Natural killer cell (primary cell): ENCODE results near the gene FANCE. TPM values are rescaled to one million over a fixed set of nuclear protein-coding genes. Genes with fewer than 3 reads are reported as not detected.

ENCODE experiments used
- ATAC-seq, 3 donors: fragments of 150-1000 bp in 2 of 3; fragments of 200-7000 bp in 1 of 3; cut with Tn5 transposase; 1 replicate in 1 of 3; 2 replicates in 2 of 3; pipeline ENCODE4 v1.10.0; 2021; ENCODE audit warnings: mild to moderate bottlenecking in 2 of 3, moderate library complexity in 2 of 3
- DNase-seq, 2 donors: peaks; one replicate each; pipeline versions ENCODE4 v3.0.0 to v3.0.0-alpha.2; 2013 to 2021; ENCODE audit warnings: mixed read lengths in 1 of 2
- H3K27ac ChIP-seq: one replicate; pipeline ENCODE4 v1.5.1; 2013; ENCODE audit warnings: mild to moderate bottlenecking, low read length
- H3K27me3 ChIP-seq: one replicate; pipeline ENCODE4 v1.6.1; 2013; ENCODE audit warnings: low read length; ENCODE audit not compliant: control insufficient read depth, insufficient read depth
- H3K36me3 ChIP-seq: one replicate; pipeline ENCODE4 v1.6.1; 2013; ENCODE audit warnings: low read length; ENCODE audit not compliant: control insufficient read depth, insufficient read depth
- H3K4me1 ChIP-seq: one replicate; pipeline ENCODE4 v1.6.1; 2013; ENCODE audit warnings: low read length; ENCODE audit not compliant: control insufficient read depth, insufficient read depth
- H3K4me3 ChIP-seq: one replicate; pipeline ENCODE4 v1.5.1; 2013; ENCODE audit warnings: low read length
- H3K9me3 ChIP-seq: one replicate; pipeline ENCODE4 v1.6.1; 2013; ENCODE audit warnings: low read length; ENCODE audit not compliant: control insufficient read depth, insufficient read depth
- H3K27ac Mint-ChIP-seq, 2 donors: one replicate each; pipeline ENCODE4 v1.8.0; 2022; ENCODE audit warnings: mild to moderate bottlenecking in 2 of 2, mixed read lengths in 2 of 2, moderate library complexity in 1 of 2
- H3K27me3 Mint-ChIP-seq, 2 donors: one replicate each; pipeline ENCODE4 v1.8.0; 2022; ENCODE audit warnings: low read depth in 2 of 2, mixed read lengths in 2 of 2
- H3K36me3 Mint-ChIP-seq: one replicate; pipeline ENCODE4 v1.8.0; 2022; ENCODE audit warnings: mixed read lengths
- H3K4me1 Mint-ChIP-seq, 2 donors: one replicate each; pipeline ENCODE4 v1.8.0; 2022; ENCODE audit warnings: mixed read lengths in 2 of 2
- H3K4me3 Mint-ChIP-seq: one replicate; pipeline ENCODE4 v1.8.0; 2022; ENCODE audit warnings: mild to moderate bottlenecking, moderate library complexity, mixed read lengths
- H3K9me3 Mint-ChIP-seq, 2 donors: one replicate each; pipeline ENCODE4 v1.8.0; 2022; ENCODE audit warnings: mixed read lengths in 2 of 2
- WGBS: methylation state at CpG from one replicate; pipeline ENCODE4 v1.1.7; 2013; ENCODE audit warnings: missing lambda C conversion rate; ENCODE audit not compliant: insufficient coverage; 5-methylcytosine and 5-hydroxymethylcytosine counted together
- intact Hi-C: fragments of 100-400 bp; cut with micrococcal nuclease; formaldehyde crosslinking; loops from one replicate; pipeline ENCODE4 v1.14.2; 2022
- total RNA-seq, 4 donors: library from RNA; stranded (reverse); fragments of 120-200 nt in 1 of 4; gene quantifications; one replicate each; pipeline versions ENCODE4 v1.2.3 to v1.2.4, GENCODE V29; 2013 to 2022
- TF ChIP-seq, protein P1 (sequence below): fragments of 200-600 bp; IDR thresholded peaks from one replicate; pipeline ENCODE4 v1.8.0; 2022; ENCODE audit warnings: antibody characterized with exemption

The FANCE gene
- total RNA-seq, 3 donors from 2014 or later (not counting 1 experiment from before 2014, with no cell fraction given) = 2.2 to 3.2 (median 2.6) TPM

DNA sequence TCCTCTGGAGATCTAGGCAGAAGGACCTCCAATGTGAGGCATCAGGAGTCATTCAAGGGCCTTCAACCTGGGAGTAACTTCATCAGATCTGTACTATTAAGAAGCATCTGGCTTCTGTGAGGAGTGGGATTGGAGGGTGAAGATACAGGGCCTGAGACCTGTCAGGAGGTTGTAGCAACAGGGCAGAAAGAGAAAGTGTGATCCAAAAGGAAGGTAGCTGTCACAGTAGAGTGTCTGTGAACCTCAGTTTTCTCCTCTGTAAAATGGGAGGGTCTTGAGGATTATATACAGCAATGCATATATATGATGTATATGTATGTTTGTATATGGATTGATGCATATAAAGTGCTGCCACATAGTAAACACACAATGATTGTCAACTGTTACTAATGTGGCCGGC is 13.5 kb downstream of the FANCE start:
- Mint-ChIP-seq H3K27me3 (no peaks in the 10 kb centered on the region), H3K27ac (no peak overlapping the region), H3K4me3 (no peak overlapping the region), H3K36me3 (no peaks in the 10 kb centered on the region), H3K4me1 (peaks cover 34% of the 10 kb centered on the region in 2 donors), H3K9me3 (no peaks in the 10 kb centered on the region)
- ATAC-seq (no peak), DNase-seq (no peak)
- intact Hi-C loops = loop anchor here (2.0 kb wide), 1 partner anchor 261 kb away; no protein-coding TSS in a partner anchor
- no peak overlapping the region for H3K27ac ChIP-seq
- no CpG with 5 or more reads among the region's 1 CpG for WGBS
- peaks cover 12% of the 10 kb centered on the region for H3K36me3 ChIP-seq
- TF ChIP-seq, protein P1, sequence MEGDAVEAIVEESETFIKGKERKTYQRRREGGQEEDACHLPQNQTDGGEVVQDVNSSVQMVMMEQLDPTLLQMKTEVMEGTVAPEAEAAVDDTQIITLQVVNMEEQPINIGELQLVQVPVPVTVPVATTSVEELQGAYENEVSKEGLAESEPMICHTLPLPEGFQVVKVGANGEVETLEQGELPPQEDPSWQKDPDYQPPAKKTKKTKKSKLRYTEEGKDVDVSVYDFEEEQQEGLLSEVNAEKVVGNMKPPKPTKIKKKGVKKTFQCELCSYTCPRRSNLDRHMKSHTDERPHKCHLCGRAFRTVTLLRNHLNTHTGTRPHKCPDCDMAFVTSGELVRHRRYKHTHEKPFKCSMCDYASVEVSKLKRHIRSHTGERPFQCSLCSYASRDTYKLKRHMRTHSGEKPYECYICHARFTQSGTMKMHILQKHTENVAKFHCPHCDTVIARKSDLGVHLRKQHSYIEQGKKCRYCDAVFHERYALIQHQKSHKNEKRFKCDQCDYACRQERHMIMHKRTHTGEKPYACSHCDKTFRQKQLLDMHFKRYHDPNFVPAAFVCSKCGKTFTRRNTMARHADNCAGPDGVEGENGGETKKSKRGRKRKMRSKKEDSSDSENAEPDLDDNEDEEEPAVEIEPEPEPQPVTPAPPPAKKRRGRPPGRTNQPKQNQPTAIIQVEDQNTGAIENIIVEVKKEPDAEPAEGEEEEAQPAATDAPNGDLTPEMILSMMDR = no peak
- H3K4me1 ChIP-seq = peaks cover 23% of the 10 kb centered on the region
- H3K9me3 ChIP-seq = no peaks in the 10 kb centered on the region
- H3K27me3 ChIP-seq = no peaks in the 10 kb centered on the region
- H3K4me3 ChIP-seq = no peak overlapping the region

DNA sequence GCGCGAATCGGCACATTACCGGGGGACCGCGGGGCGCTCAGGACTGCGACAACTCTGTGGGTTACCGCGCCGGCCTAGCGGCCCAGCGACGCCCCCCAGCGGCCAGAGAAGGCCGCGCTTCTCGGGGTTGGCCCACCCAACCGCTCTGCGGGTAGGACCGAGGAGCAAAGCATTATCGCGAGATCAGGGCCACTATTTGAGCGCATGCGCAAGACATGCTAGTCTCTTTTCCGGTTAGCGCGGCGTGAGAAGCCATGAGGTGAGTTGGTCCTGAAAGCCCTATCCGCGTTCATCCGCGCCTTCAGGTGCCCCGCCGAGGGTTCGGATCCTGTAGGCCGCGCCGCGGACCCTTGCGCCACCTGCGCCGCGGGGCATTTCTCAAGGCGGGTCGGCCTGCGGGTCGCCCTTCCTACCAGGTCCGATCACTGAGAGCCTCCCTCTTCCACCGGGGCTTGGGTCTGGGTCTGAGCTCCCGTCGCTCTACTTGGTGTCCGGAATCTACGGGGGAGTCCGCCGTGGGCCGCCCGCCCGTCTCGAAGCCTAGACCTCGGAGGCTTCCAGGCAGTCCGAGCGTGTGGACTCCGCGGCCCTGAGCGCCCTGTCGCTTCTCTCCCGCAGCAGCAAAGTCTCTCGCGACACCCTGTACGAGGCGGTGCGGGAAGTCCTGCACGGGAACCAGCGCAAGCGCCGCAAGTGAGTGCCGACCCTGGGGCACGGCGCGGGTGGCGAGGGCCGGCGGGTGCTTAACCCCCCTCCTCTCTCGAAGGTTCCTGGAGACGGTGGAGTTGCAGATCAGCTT is 16.2 kb downstream of the FANCE start, which contains the start of gene RPL10A:
Gene RPL10A (plus strand): TSS at position 221 of the 799 bp plus-strand sequence. CDS start 34 bp downstream, at position 255.
- Mint-ChIP-seq H3K4me3 (peak within 1 kb of the TSS; percentile 97), H3K27ac (peak within 1 kb of the TSS; percentile 92 to 98), H3K4me1 (peaks cover 38% of the 10 kb centered on the region in 2 donors), H3K36me3 (no peaks in the 10 kb centered on the region), H3K9me3 (no peaks in the 10 kb centered on the region), H3K27me3 (no peaks in the 10 kb centered on the region)
- H3K9me3 ChIP-seq = no peaks in the 10 kb centered on the region
- peaks cover 36% of the 10 kb centered on the region for H3K36me3 ChIP-seq
- TF ChIP-seq, protein P1 = peak; percentile 87
- ATAC-seq (peak; percentile 87 to 97 (median 89)), DNase-seq (peak; percentile 91 to 99)
- under 1% methylated on average over 86 of the region's 86 CpGs for WGBS
- no peaks in the 10 kb centered on the region for H3K27me3 ChIP-seq
- intact Hi-C loops = loop anchor here (1.0 kb wide), 3 partner anchors 16 to 171 kb away; partner anchors contain the start of genes DEF6, FANCE and PPARD
- peak within 1 kb of the TSS; percentile 67 for H3K4me3 ChIP-seq
- H3K27ac ChIP-seq = peak within 1 kb of the TSS; percentile 79
- H3K4me1 ChIP-seq = peaks cover 31% of the 10 kb centered on the region

DNA sequence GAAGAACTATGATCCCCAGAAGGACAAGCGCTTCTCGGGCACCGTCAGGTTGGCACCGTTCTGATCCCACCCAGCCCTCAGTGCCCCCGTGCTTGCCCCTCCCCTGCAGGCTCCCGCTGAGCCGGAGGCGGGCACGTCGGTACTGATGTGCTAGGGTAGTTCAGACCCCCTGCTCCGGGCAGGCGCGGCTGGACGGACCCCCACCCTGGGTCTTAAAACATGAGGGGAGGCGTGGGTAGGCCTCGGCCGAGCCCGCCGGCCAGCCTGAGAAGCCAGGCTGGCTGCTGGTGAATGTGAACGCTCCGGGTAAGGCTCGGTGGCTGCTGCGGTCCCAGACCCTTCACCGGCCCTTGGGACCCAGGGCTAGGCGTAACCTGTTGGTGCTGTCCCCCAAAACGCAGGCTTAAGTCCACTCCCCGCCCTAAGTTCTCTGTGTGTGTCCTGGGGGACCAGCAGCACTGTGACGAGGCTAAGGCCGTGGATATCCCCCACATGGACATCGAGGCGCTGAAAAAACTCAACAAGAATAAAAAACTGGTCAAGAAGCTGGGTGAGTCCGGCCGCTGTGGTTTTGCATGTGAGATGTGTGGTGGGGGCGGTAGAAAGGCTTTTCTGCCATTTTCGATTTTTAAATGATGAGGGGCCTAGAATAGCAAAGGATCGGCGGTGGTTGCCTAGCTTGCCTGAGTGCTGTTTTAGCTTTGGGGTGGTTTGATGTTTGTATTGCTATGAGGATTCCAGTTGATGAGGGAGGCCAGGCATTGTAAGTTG is 17.0 kb downstream of the FANCE start:
- Histone ChIP-seq H3K4me3 (peak overlapping the region; percentile 67), H3K4me1 (peaks cover 31% of the 10 kb centered on the region), H3K36me3 (peaks cover 38% of the 10 kb centered on the region), H3K9me3 (no peaks in the 10 kb centered on the region), H3K27me3 (no peaks in the 10 kb centered on the region), H3K27ac (peak overlapping the region; percentile 79)
- Mint-ChIP-seq H3K9me3 (no peaks in the 10 kb centered on the region), H3K27ac (peak overlapping the region; percentile 92 to 98), H3K36me3 (no peaks in the 10 kb centered on the region), H3K27me3 (no peaks in the 10 kb centered on the region), H3K4me1 (peaks cover 38% of the 10 kb centered on the region in 2 donors), H3K4me3 (peak overlapping the region; percentile 97)
- TF ChIP-seq, protein P1 = no peak
- intact Hi-C loops = loop anchor here (1.0 kb wide), 3 partner anchors 17 to 172 kb away; partner anchors contain the start of genes DEF6, FANCE and PPARD
- WGBS = 2% methylated on average over 37 of the region's 37 CpGs
- DNase-seq (peak; percentile 24 to 46), ATAC-seq (peak in 1 of 3 donors; percentile 1)
